Stomach (tissue), 4 donors: ENCODE measurements around the gene MCHR1.

Experiments used
- POLR2A ChIP-seq, 4 donors: fragments of 450-650 bp; IDR thresholded peaks; one replicate each; pipeline ENCODE4 v1.6.1; 2016; ENCODE audit warnings: antibody characterized with exemption in 4 of 4, control low read depth in 2 of 4, mild to moderate bottlenecking in 1 of 4, moderate library complexity in 1 of 4
- TF ChIP-seq, protein P1 (sequence below), 7 experiments: fragments of 450-650 bp in 4 of 7; fragments of 200-600 bp in 3 of 7; sonication (generic) in 3 of 7; IDR thresholded peaks; one replicate each; pipeline ENCODE4 v1.5.1; 2016 to 2019; ENCODE audit warnings: antibody characterized with exemption in 7 of 7, control low read depth in 2 of 7, mild to moderate bottlenecking in 1 of 7

- TF ChIP-seq POLR2A (IDR thresholded peaks at IDR 0.05), result no peak
- TF ChIP-seq, protein P1, sequence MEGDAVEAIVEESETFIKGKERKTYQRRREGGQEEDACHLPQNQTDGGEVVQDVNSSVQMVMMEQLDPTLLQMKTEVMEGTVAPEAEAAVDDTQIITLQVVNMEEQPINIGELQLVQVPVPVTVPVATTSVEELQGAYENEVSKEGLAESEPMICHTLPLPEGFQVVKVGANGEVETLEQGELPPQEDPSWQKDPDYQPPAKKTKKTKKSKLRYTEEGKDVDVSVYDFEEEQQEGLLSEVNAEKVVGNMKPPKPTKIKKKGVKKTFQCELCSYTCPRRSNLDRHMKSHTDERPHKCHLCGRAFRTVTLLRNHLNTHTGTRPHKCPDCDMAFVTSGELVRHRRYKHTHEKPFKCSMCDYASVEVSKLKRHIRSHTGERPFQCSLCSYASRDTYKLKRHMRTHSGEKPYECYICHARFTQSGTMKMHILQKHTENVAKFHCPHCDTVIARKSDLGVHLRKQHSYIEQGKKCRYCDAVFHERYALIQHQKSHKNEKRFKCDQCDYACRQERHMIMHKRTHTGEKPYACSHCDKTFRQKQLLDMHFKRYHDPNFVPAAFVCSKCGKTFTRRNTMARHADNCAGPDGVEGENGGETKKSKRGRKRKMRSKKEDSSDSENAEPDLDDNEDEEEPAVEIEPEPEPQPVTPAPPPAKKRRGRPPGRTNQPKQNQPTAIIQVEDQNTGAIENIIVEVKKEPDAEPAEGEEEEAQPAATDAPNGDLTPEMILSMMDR (IDR thresholded peaks at IDR 0.05), result no peak
Observed at GRCh38 chr22:40637183-40638150, 41.8 kb upstream of the MCHR1 start.
